Right forelimb (tissue), 1 donor: ENCODE results near the gene SCNN1A.
A peak's percentile ranks its signal among the peaks of the same experiment; 100 is the strongest.

ENCODE experiments used
- DNase-seq: peaks from one replicate; pipeline ENCODE4 v3.0.0-alpha.2; 2018

Gene SCNN1A

GRCh38 chr12:6367969-6368892 is 7.1 kb downstream of the SCNN1A start:
- DNase-seq = no peak

- no peak for DNase-seq
These were observed 8.0 kb downstream of the SCNN1A start for GRCh38 chr12:6367065-6367968.

GRCh38 chr12:6364044-6364374 is 11.4 kb downstream of the SCNN1A start:
- no peak for DNase-seq

- peak; percentile 77 for DNase-seq
These were observed 11.9 kb downstream of the SCNN1A start for GRCh38 chr12:6363330-6364043.

GRCh38 chr12:6363010-6363329 is 12.4 kb downstream of the SCNN1A start:
- no peak for DNase-seq

- no peak for DNase-seq
These were observed 13.0 kb downstream of the SCNN1A start for GRCh38 chr12:6362403-6362802.

GRCh38 chr12:6361834-6362233 is 13.5 kb downstream of the SCNN1A start:
- DNase-seq = no peak

- no peak for DNase-seq
These were observed 14.5 kb downstream of the SCNN1A start for GRCh38 chr12:6360578-6361490.

- no peak for DNase-seq
These were observed 15.2 kb downstream of the SCNN1A start for GRCh38 chr12:6360080-6360571.

GRCh38 chr12:6358881-6359280 is 16.5 kb downstream of the SCNN1A start:
- DNase-seq = no peak

- no peak for DNase-seq
These were observed 19.0 kb downstream of the SCNN1A start for GRCh38 chr12:6356374-6356820.

- DNase-seq = no peak
These were observed 19.6 kb downstream of the SCNN1A start for GRCh38 chr12:6355491-6356373.

GRCh38 chr12:6354495-6355393 is 20.6 kb downstream of the SCNN1A start:
- no peak for DNase-seq

- no peak for DNase-seq
These were observed 22.9 kb downstream of the SCNN1A start for GRCh38 chr12:6352193-6353173.

- DNase-seq = no peak
These were observed 23.7 kb downstream of the SCNN1A start for GRCh38 chr12:6351622-6352021.

GRCh38 chr12:6347367-6348338 is 27.7 kb downstream of the SCNN1A start:
- DNase-seq = no peak

GRCh38 chr12:6346942-6347341 is 28.4 kb downstream of the SCNN1A start:
- no peak for DNase-seq
